GM18499 (cell line): Measurements from ENCODE around the gene CFAP221.

Experiments used
- ATAC-seq: cut with Tn5 transposase; IDR thresholded peaks from one replicate; pipeline ENCODE4 v1.9.1; 2021; ENCODE audit warnings: moderate number of reproducible peaks; ENCODE audit not compliant: insufficient read depth, unreplicated experiment

The CFAP221 gene

DNA sequence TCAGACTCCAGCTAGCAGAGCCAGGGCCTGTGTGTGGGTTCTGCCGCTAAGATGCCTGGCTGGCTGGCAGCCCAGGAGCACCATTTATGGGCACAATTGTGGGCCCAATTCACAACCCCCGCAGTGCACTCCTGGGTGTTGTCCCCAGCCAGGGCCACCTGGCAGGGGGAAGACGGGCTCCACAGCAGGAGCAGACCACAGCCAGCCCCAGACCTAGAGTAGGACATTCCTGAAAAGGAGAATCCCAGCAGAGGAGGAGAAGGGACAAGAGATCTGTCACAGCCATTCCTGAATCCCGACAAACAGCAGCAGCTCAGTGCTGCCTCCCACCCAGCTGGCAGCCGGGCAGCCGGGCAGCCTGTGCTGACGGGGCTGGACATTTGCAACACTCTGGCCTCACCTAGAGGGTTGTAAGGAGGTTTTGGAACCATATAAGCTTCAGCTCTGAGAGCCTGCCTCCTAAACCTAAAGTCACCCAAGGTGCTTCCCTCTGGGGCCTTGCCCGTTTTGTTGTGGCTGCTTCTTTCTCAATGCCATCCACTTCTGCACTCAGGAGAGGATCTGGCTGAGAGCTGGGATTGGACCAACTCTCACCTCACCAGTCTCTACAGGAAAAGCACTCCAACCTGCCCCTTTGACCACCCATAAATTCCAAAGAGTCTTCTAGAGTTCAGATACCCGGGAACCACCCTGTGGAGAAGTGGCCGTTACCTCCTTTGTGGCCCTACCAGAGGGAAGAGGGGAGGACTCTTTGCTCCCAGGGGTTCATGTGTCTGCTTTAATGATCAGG lies 130.7 kb downstream of the CFAP221 start:
- ATAC-seq: no peak

- ATAC-seq: no peak
Observed at GRCh38 chr2:119678021-119678656, 133.9 kb downstream of the CFAP221 start.

DNA sequence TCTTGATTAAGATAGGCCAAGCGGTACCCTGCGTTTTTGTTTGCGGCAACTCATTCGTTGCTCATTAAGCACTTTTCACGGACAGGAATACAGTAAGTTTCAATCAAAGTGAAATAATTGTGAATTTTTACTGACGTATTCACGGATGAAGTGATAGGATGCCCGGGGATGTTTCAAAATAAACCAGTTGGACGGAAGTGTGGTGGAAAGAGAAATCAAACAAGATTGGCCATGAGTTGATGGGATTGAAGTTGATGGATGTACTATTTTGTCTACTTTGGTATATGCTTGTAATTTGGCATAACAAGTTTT lies 135.2 kb downstream of the CFAP221 start:
- no peak for ATAC-seq

DNA sequence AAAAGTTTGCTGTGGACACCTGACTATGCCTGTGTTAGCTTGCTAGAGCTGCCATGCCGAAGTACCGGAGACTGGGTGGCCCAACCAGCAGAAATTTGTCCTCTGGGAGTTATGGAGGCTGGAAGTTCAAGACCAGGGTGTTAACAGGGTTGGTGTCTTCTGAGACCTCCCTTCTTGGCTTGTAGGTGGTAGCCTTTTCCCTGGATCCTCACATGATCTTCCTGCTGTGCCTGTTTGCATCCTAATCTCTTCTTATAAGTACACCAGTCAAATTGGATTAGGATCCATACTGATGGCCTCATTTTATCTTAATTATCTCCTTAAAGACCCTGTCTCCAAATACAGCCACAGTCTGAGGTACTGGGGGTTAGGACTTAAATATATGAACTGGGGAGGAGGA lies 135.6 kb downstream of the CFAP221 start:
- no peak for ATAC-seq

- no peak for ATAC-seq
Observed at GRCh38 chr2:119680457-119681202, 136.4 kb downstream of the CFAP221 start.

DNA sequence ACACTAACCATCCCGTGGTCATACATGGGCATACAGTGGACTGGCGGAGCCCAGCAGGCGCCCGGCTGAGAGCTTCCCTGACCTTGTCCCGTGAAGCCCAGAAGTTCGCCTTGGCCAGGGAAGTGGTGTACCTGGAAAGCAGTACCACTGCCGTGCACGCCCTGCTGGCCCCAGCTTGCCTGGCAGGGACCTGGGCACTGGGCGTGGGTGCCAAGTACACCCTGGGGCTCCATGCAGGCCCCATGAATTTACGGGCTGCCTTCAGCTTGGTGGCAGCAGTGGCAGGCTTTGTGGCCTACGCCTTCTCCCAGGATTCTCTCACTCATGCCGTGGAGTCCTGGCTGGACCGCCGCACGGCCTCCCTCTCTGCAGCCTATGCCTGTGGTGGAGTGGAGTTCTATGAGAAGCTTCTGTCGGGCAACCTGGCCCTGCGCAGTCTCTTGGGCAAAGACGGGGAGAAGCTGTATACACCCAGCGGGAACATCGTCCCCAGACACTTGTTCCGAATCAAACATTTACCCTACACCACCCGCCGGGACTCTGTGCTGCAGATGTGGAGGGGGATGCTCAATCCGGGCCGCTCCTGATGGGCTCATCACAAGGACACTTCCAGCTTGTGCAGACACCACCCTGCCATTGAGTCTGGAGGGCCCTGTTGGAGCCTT lies 137.1 kb downstream of the CFAP221 start:
- ATAC-seq: no peak

DNA sequence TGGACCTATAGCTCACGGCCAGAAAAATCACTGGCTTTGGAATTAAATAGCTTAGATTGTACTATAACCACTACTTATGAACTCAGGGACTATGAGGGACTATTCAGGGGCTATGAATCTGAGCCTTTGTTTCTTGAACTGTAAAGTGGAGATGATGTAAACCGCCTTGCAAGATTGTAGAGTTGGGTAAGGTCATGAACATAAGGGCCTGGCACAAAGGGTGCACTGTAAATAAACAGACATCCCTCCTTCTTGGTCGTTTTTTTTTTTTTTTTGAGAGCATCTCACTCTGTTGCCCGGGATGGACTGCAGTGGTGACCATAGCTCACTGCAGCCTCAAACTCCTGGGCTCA lies 137.6 kb downstream of the CFAP221 start:
- no peak for ATAC-seq

- no peak for ATAC-seq
Observed at GRCh38 chr2:119682578-119682977, 138.3 kb downstream of the CFAP221 start.

DNA sequence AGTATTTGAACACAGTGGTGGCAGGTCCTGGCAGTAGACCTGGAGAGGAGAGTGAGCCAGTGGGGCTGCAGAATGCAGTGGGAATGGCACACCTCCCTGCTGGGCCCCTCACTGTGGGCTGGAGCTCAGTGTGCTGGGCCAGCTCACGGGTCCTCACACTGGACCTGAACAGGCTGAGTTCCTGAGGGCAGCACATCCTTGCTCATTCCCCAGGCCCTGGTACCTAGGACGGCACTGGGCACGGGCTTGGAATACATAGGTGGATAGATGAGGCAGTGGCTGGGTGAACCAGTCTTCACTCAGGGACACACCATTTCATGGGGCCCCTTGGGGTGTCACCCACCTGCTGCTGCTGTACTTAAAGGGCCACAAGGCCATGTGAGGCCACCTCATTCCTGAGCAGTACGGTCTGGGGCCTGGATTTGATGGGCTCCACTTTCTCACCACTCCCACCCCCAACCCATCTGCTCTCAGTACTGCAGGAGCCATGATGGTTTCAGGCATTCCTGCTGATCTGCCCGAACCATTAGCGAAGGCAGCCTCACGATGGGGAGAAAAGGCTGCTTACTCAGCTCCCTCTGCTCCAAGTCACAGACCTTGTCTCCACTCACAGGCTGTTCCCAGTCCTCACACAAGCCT lies 138.9 kb downstream of the CFAP221 start:
- no peak for ATAC-seq

DNA sequence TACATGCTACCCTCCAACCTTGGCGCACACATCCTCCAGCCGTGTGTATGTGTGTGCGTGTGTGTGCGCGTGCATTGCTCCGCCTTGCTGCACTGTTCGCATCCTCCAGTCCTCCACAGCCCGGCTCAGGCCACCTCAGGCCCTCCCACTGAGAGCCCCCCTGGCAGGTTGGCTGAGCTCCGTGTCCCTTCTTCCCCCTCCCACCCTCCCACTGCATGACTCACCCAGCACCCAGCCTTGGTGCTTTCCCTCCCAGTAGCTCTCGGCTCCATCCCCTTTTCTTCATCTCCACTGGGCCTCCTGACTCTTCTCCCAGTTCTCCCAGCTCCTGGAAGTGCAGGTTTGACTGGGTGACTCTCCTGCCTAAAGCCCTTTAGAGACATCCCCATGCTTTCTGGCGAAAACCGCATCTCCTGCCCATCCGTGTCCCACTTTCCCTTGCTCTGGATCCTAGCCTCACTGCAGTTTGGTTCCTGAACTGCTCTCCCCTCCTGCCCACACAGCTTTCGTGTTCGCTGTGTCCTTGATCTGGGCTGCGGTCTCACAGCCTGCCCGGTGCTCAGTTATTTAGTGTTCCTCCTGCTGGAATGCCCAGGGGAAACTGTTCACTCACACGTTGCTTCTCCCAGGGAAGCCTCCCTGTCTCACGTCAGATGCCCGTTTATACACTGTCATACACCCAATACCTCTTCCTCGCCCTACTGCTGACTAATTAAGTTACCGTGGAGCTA lies 139.6 kb downstream of the CFAP221 start:
- ATAC-seq: no peak

DNA sequence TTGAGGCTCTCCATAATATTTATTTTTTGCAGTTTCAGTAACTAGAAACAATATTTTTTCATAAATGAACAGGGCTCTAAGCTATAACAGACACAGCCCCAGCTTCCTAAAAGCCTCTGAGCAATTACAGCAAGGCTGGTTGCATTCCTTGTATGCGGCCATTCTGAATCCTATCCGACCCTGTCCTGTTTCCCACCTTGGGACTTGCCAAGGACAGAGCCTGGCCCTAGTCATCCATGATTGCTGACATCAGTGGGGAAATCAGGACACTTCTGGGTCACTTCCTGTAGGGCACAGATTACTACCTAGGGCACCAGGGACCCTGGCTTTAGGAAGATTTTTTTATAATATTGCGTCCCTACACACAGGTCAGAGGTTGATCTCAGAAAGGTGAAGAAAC lies 140.3 kb downstream of the CFAP221 start:
- no peak for ATAC-seq

- ATAC-seq: no peak
Observed at GRCh38 chr2:119688616-119689015, 144.4 kb downstream of the CFAP221 start.

DNA sequence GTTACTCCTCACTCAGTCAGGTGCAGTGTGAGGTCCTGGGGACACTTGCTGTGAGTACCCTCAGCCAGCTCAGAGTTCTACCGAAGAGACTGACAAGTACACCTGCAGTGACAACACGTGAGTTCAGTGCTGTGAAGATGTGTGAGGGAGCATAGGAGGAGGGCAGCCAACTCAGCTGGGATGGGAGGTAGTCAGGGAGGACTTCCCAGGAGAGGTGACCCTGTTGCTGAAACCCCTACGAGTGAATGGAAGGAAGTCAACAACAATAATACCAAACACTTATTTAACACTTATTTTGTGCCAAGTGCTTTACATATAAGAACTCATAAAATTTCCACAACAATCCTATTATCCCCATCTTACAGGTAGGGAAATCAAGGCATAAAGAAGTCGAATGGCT lies 145.0 kb downstream of the CFAP221 start:
- ATAC-seq: no peak

DNA sequence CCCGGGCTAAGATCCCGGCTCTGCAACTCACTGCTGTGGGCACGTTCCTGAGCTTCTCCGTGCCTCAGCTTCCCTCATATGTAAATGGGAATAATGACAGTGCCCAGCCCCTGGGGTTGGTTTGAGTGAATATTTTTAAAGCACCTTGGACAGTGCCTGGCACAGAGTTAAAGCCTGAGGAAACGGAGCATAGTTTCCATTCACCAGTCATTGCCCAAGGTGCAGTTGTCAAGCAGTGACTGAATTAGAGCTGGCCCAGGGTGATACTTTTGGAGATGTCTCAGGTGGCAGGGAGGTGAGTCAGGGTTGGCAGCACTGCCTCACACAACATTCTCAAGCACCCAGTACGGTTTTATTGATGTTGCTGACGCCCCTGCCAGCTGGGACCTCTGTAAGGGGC lies 146.9 kb downstream of the CFAP221 start:
- ATAC-seq: no peak

DNA sequence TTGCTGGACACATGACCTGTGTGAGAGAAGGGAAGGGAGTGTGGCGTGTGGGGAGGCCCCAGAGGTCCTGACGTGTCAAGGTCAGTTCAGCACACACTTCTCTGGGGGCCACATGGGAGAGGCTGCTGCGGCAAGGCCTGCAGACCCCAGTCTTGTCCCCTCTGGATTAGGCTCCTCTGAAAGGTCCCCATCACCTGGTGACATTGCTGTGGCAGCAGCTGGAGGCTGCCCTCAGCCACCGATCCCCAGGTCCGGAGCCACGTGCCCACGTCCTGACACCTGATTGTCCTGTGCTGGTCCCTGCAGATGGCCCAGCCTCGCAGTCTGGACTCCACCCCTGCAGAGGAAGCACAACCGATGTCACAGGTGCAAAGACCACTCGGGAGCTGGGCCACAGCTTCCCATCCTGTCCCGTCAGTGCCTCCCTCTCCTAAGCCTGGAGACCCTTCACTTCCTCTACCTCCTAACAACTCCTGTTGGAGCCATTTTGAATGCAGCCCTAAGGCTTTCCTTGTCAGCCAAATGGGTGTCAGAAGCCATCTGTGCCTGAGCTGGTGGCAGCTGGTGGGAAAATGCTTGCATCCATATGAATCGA lies 147.5 kb downstream of the CFAP221 start:
- no peak for ATAC-seq

DNA sequence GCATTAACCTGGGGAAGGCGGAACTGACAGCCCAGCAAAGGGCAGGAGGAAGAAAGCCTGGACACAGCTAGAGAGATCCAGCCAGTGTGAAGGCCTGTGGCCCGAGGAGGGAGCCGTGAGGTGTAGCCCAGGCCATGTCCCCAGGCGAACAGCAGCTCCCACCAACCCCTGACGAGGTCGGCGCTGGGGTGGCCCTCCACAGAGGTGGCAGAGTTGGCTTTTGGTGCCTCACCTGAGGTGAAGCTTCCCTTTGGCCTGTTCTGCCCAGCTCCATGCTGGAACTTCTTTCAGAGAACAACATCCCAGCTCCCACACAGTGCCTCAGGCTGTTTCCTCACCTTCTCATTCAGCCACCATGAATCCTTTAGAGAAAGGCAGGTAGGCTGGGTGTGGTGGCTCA lies 148.1 kb downstream of the CFAP221 start:
- no peak for ATAC-seq

DNA sequence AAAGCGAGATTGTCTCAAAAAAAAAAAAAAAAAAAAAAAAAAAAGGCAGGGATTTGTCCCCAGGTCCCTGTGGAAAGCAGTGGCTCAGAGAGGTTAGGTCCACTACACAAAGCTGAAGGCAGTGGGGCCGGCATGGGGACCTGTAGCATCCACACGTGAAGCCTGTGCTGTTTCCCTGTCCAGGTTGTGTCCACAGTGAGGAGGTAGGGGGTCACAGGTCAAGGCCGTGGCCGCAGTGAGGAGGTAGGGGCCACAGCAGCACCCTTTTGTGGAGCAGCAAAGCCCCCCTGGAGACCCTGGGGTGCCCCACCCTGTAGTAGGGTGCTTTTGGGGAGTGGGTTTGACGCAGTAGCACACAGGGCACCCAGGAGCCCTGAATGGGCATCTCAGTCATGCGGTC lies 148.7 kb downstream of the CFAP221 start:
- no peak for ATAC-seq

DNA sequence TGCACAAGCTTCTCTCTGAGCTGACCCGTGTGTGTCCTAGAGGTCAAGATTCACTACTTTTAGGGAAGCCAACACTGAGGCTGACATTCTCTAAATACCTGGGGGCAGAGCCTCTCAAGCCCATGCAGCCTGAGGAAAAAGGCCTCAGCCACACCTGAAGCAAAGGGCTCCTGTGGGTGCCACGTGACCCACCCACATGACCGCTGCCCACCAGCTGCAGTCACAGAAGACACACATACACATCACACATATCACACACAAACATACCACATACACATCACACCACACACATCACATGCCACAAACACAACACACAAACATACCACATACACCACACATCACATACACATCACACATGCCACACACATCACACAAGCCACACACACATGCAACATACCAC lies 149.3 kb downstream of the CFAP221 start:
- ATAC-seq: no peak

GRCh38 chr2:119693967-119694366 lies 149.7 kb downstream of the CFAP221 start:
- ATAC-seq: no peak

DNA sequence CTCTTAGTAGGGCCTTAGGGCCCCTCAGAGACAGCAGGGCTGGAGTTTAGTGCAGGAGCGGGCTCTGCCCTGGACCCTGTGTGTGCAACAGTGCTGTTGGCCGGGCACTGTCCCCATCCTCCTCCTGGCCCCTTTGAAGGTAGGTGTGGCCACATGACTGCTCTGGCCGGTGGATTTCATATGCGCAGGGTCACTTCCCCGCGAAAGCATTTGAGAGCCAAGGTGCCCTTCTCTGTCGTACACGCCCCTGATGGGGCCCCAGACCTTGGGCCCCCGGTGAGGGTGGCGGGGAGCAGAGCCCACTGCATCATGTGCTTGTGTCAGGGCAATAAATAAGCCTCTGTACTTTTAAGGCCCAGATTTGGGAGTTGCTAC lies 150.2 kb downstream of the CFAP221 start:
- no peak for ATAC-seq
